IPS-18c (cell line): Measurements from ENCODE around the gene IL1RL2.

Source experiments
- H3K4me3 ChIP-seq: 2 replicates; pipeline ENCODE4 v1.7.0; 2013; ENCODE audit warnings: low read depth, mild to moderate bottlenecking, low read length, moderate library complexity; ENCODE audit not compliant: insufficient read depth
- H3K9me3 ChIP-seq: one replicate; pipeline ENCODE4 v1.6.1; 2013; ENCODE audit warnings: mild to moderate bottlenecking, low read length, moderate library complexity; ENCODE audit not compliant: control insufficient read depth, insufficient read depth

IL1RL2 gene

GRCh38 chr2:102186791-102187495 is at the start of gene IL1RL2:
Gene IL1RL2 (plus strand): TSS chr2:102187023. CDS start chr2:102187868, 845 bp downstream.
- peak within 1 kb of the TSS; percentile 28; the same call in 1 of the 2 replicates for H3K4me3 ChIP-seq
- no peaks in the 10 kb centered on the region for H3K9me3 ChIP-seq

GRCh38 chr2:102137138-102137537 is 49.7 kb upstream of the IL1RL2 start:
- Histone ChIP-seq H3K9me3 (no peaks in the 10 kb centered on the region), H3K4me3 (no peak overlapping the region)

- Histone ChIP-seq H3K9me3 (no peaks in the 10 kb centered on the region), H3K4me3 (no peak overlapping the region)
Measured at GRCh38 chr2:102138331-102138730, 48.5 kb upstream of the IL1RL2 start.

GRCh38 chr2:102139851-102140250 is 47.0 kb upstream of the IL1RL2 start:
- Histone ChIP-seq H3K9me3 (no peaks in the 10 kb centered on the region), H3K4me3 (no peak overlapping the region)

- no peaks in the 10 kb centered on the region for H3K9me3 ChIP-seq
- no peak overlapping the region for H3K4me3 ChIP-seq
Measured at GRCh38 chr2:102140377-102140776, 46.4 kb upstream of the IL1RL2 start.

GRCh38 chr2:102141011-102141943 is 45.5 kb upstream of the IL1RL2 start:
- H3K4me3 ChIP-seq = no peak overlapping the region
- no peaks in the 10 kb centered on the region for H3K9me3 ChIP-seq

GRCh38 chr2:102141970-102142828 is 44.6 kb upstream of the IL1RL2 start, which contains the start of gene IL1R1:
Gene IL1R1 (plus strand): TSS chr2:102142746. CDS start chr2:102157725, 14,979 bp downstream.
- Histone ChIP-seq H3K4me3 (peak within 1 kb of the TSS; percentile 52), H3K9me3 (no peaks in the 10 kb centered on the region)

- peak overlapping the region; percentile 38 for H3K4me3 ChIP-seq
- no peaks in the 10 kb centered on the region for H3K9me3 ChIP-seq
Measured at GRCh38 chr2:102142829-102143449, 43.9 kb upstream of the IL1RL2 start.

- Histone ChIP-seq H3K4me3 (no peak overlapping the region), H3K9me3 (no peaks in the 10 kb centered on the region)
Measured at GRCh38 chr2:102143450-102143985, 43.3 kb upstream of the IL1RL2 start.

- Histone ChIP-seq H3K4me3 (no peak overlapping the region), H3K9me3 (no peaks in the 10 kb centered on the region)
Measured at GRCh38 chr2:102144128-102144527, 42.7 kb upstream of the IL1RL2 start.

GRCh38 chr2:102145107-102145506 is 41.7 kb upstream of the IL1RL2 start:
- H3K4me3 ChIP-seq = no peak overlapping the region
- H3K9me3 ChIP-seq = no peaks in the 10 kb centered on the region

- H3K4me3 ChIP-seq = no peak overlapping the region
Measured at GRCh38 chr2:102145934-102146333, 40.9 kb upstream of the IL1RL2 start.

DNA sequence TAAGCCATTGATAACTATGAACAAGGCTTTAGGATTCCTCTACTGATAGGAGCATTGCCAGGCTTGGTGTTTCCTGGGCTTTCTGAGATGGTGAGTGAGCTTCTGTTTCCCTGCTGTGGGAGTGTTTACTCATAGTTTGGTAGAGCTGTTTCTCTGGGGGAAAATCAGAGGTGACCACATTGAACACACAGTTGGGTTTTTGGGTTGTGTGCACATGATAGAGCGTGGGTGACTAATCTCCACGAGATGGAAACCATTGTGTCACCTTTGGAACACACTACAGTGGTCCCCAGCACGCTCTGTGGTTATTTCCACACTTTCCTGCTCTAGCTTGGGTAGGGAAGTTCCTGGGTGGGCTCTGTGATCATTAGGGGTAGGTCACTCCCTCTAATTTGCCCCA is 38.9 kb upstream of the IL1RL2 start:
- H3K4me3 ChIP-seq = no peak overlapping the region
- peaks cover 2% of the 10 kb centered on the region for H3K9me3 ChIP-seq

More at GRCh38 chr2:102145934-102146333, 40.9 kb upstream of the IL1RL2 start:
- no peaks in the 10 kb centered on the region for H3K9me3 ChIP-seq

- H3K9me3 ChIP-seq = peaks cover 2% of the 10 kb centered on the region
Measured at GRCh38 chr2:102149243-102149642, 37.6 kb upstream of the IL1RL2 start.

DNA sequence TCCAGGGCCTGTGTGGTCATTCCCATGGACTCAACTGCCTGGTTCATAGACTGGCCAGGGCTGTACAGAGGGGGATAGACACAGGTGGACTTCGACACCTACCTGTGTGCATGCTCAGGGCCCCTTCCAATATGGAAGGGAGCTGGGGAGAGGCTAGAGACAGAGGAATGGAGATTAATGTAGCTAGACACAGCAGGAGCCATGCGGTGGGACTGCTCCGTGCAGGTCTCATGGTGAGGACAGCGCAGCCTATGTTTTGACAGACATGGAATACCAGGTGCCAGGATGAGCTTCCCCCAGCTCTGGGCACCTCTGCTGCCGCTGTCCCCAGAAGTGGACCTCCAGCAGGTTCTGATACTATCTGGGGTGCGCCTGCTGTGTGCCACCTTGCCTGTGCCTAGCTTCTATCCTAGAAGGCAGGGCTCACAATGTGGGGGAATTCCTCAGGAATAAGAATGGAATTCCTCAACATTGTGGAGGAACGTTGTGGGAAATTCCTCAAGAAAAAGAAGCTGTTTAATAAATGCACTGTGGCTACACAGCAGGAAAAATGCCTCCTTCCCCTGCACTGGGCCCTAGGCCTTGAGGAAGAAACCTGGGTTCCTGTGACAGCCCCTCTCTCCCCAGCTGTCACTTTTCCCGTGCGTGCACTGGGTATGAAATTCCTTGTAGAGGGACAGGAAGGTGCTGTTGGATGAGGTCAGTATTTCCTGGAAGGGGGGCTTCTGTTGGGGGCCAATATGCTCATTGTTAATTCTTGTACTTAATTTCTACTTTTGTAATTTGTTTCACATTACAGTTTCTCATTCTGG is 37.0 kb upstream of the IL1RL2 start:
- Histone ChIP-seq H3K9me3 (peaks cover 2% of the 10 kb centered on the region), H3K4me3 (no peak overlapping the region; the same call in 1 of the 2 replicates)

More at GRCh38 chr2:102149243-102149642, 37.6 kb upstream of the IL1RL2 start:
- H3K4me3 ChIP-seq = no peak overlapping the region; the same call in 1 of the 2 replicates

- H3K9me3 ChIP-seq = peaks cover 2% of the 10 kb centered on the region
- H3K4me3 ChIP-seq = no peak overlapping the region
Measured at GRCh38 chr2:102154364-102154763, 32.5 kb upstream of the IL1RL2 start.
